K562 (cell line): Measurements from ENCODE around the gene SPECC1L. TPM values are rescaled to one million over a fixed set of nuclear protein-coding genes. Genes with fewer than 3 reads are reported as not detected.
A peak's percentile ranks its signal among the peaks of the same experiment; 100 is the strongest.

ENCODE experiments used
- CBX2 ChIP-seq: fragments of 200-600 bp; sonication (generic); IDR thresholded peaks from one replicate; pipeline ENCODE4 v1.6.1; 2012; ENCODE audit warnings: mild to moderate bottlenecking, low read length, inconsistent platforms; ENCODE audit not compliant: insufficient read depth, poor library complexity, severe bottlenecking
- EWSR1 ChIP-seq: fragments of 450-650 bp; IDR thresholded peaks from 2 replicates; pipeline ENCODE4 v1.6.1; 2018; ENCODE audit warnings: borderline replicate concordance, mild to moderate bottlenecking, low read depth, moderate library complexity; ENCODE audit not compliant: partially characterized antibody
- HMG20B ChIP-seq: fragments of 250-450 bp; sonication (Bioruptor Pico); IDR thresholded peaks from 2 replicates; pipeline ENCODE4 v1.5.0; 2021; ENCODE audit warnings: mild to moderate bottlenecking
- KAT8 ChIP-seq: fragments of 450-650 bp; IDR thresholded peaks from 2 replicates; pipeline ENCODE4 v1.6.1; 2016; ENCODE audit warnings: low read depth, mild to moderate bottlenecking
- KLF1 ChIP-seq: fragments of 450-650 bp; IDR thresholded peaks from 2 replicates; pipeline ENCODE4 v1.6.1; 2016; ENCODE audit warnings: missing genetic modification characterization, missing compliant biosample characterization
- MAFF ChIP-seq: IDR thresholded peaks from 2 replicates; pipeline ENCODE4 v1.6.1; 2012; ENCODE audit warnings: low read length, improper control_type of control experiment
- MTF1 ChIP-seq: fragments of 250-450 bp; sonication (Bioruptor Pico); IDR thresholded peaks from 2 replicates; pipeline ENCODE4 v1.9.0; 2021; ENCODE audit warnings: moderate library complexity, mild to moderate bottlenecking, inconsistent platforms, borderline replicate concordance
- SRSF3 ChIP-seq: fragments of 200-400 bp; formaldehyde crosslinking; IDR thresholded peaks from 2 replicates; pipeline ENCODE4 v1.6.1; 2016; ENCODE audit warnings: mild to moderate bottlenecking, low read length, moderate library complexity; ENCODE audit not compliant: insufficient read depth
- polyA plus RNA-seq, 8 experiments: library from polyadenylated mRNA; depleted of rRNA in 4 of 8; stranded (reverse) in 5 of 8; unstranded in 3 of 8; fragments of >200 nt; fragmentation: Nextera tagmentation in 2 of 8; fragmentation: Illumina TruSeq in 1 of 8; extraction: Ambion mirVana in 2 of 8; extraction: Trizol in 1 of 8; gene quantifications; 2 replicates each; pipeline versions ENCODE4 v1.2.1 to v1.2.3, GENCODE V29; 2011 to 2014; ENCODE audit warnings: inconsistent platforms in 1 of 8, missing spikeins in 1 of 8
- total RNA-seq, 7 experiments: library from RNA; depleted of rRNA in 6 of 7; stranded (reverse); fragments of >200 nt in 6 of 7; fragmentation: Illumina TruSeq in 2 of 7; extraction: Trizol in 2 of 7; gene quantifications; 2 replicates each; pipeline versions ENCODE4 v1.2.1 to v1.2.3, GENCODE V29; 2011 to 2021; ENCODE audit warnings: low replicate concordance in 1 of 7
- TF ChIP-seq, protein P1 (sequence below): fragments of 250-450 bp; sonication (Bioruptor Pico); IDR thresholded peaks from 2 replicates; pipeline ENCODE4 v1.4.0; 2020; ENCODE audit warnings: borderline replicate concordance
- TF ChIP-seq, protein P2 (sequence below): sonication (generic); formaldehyde crosslinking; IDR thresholded peaks from 2 replicates; pipeline ENCODE4 v1.8.0; 2022; ENCODE audit warnings: mild to moderate bottlenecking, missing genetic modification reagents, borderline replicate concordance
- TF ChIP-seq, protein P3 (sequence below), 2 experiments: fragments of 450-650 bp; formaldehyde crosslinking in 1 of 2; IDR thresholded peaks; 2 replicates each; pipeline versions ENCODE4 v1.4.0 to v1.6.1; 2014 to 2020; ENCODE audit warnings: mild to moderate bottlenecking in 2 of 2, borderline replicate concordance in 1 of 2, low read depth in 1 of 2
- TF ChIP-seq, protein P4 (sequence below), 3 experiments: IDR thresholded peaks in 2 of 3; conservative IDR thresholded peaks in 1 of 3; 2 replicates each; pipeline ENCODE4 v1.5.1; 2011 to 2012; ENCODE audit warnings: low read length in 3 of 3, mild to moderate bottlenecking in 3 of 3, control low read depth in 2 of 3, improper control_type of control experiment in 1 of 3, inconsistent platforms in 1 of 3, low read depth in 1 of 3, mixed read lengths in 1 of 3, moderate library complexity in 1 of 3; ENCODE audit not compliant: insufficient read depth in 2 of 3

SPECC1L gene
- total and polyA plus RNA-seq, 9 of the 15 experiments (the other 6 are each of a cell fraction or from before 2014, with no cell fraction given), result 1.4 to 27.9 (median 14.5) TPM

DNA sequence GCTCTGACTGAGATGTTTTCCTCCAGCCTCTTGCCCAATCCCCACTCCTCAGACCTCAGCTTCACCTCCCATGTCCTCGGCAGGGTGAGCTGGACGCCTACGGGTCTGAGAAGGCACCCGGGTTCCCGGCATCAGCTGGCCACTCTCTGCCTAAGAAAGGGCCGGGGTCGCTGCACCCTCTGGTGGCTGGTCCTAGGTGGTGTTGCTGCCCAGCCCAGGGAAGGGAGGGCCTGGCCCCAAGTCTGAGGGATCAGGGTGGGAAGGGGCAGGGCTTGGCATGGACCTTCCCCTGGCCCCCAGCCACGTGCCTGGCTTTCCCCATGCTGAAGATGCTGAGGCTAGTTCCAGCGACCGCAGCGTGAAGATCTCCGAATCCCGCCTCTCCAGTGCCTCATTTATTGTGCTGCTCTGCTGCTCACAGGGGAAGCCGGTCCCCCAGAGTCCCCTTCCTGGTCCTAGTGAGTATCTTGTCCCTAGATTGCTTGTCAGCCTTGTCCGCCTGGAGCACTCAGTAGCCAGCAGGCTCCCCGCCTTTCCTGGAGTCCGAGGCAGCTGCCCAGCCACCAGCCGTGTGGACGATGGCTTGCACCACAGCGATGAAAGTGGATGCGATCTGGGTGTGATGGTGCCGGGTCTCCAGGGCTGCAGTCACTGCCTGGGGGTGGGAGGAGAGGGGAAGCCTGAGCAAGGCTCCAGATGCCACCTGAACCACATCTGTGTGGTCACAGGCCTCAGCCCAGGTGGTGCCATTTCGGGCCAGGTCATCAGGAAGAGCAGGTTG, 22.9 kb upstream of the SPECC1L start (continued):
- TF ChIP-seq EWSR1 (no peak), KLF1 (no peak), CBX2 (no peak), MAFF (no peak), KAT8 (no peak), HMG20B (CRISPR knock-in tag) (no peak), MTF1 (no peak), SRSF3 (no peak)
- TF ChIP-seq, protein P1, sequence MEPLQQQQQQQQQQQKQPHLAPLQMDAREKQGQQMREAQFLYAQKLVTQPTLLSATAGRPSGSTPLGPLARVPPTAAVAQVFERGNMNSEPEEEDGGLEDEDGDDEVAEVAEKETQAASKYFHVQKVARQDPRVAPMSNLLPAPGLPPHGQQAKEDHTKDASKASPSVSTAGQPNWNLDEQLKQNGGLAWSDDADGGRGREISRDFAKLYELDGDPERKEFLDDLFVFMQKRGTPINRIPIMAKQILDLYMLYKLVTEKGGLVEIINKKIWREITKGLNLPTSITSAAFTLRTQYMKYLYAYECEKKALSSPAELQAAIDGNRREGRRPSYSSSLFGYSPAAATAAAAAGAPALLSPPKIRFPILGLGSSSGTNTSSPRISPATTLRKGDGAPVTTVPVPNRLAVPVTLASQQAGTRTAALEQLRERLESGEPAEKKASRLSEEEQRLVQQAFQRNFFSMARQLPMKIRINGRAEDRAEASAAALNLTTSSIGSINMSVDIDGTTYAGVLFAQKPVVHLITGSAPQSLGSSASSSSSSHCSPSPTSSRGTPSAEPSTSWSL (CRISPR knock-in tag), result no peak
- TF ChIP-seq, protein P2, sequence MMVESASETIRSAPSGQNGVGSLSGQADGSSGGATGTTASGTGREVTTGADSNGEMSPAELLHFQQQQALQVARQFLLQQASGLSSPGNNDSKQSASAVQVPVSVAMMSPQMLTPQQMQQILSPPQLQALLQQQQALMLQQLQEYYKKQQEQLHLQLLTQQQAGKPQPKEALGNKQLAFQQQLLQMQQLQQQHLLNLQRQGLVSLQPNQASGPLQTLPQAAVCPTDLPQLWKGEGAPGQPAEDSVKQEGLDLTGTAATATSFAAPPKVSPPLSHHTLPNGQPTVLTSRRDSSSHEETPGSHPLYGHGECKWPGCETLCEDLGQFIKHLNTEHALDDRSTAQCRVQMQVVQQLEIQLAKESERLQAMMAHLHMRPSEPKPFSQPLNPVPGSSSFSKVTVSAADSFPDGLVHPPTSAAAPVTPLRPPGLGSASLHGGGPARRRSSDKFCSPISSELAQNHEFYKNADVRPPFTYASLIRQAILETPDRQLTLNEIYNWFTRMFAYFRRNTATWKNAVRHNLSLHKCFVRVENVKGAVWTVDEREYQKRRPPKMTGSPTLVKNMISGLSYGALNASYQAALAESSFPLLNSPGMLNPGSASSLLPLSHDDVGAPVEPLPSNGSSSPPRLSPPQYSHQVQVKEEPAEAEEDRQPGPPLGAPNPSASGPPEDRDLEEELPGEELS, result no peak
- TF ChIP-seq, protein P3, sequence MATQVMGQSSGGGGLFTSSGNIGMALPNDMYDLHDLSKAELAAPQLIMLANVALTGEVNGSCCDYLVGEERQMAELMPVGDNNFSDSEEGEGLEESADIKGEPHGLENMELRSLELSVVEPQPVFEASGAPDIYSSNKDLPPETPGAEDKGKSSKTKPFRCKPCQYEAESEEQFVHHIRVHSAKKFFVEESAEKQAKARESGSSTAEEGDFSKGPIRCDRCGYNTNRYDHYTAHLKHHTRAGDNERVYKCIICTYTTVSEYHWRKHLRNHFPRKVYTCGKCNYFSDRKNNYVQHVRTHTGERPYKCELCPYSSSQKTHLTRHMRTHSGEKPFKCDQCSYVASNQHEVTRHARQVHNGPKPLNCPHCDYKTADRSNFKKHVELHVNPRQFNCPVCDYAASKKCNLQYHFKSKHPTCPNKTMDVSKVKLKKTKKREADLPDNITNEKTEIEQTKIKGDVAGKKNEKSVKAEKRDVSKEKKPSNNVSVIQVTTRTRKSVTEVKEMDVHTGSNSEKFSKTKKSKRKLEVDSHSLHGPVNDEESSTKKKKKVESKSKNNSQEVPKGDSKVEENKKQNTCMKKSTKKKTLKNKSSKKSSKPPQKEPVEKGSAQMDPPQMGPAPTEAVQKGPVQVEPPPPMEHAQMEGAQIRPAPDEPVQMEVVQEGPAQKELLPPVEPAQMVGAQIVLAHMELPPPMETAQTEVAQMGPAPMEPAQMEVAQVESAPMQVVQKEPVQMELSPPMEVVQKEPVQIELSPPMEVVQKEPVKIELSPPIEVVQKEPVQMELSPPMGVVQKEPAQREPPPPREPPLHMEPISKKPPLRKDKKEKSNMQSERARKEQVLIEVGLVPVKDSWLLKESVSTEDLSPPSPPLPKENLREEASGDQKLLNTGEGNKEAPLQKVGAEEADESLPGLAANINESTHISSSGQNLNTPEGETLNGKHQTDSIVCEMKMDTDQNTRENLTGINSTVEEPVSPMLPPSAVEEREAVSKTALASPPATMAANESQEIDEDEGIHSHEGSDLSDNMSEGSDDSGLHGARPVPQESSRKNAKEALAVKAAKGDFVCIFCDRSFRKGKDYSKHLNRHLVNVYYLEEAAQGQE (IDR thresholded peaks at IDR 0.05; ENCODE audit: borderline replicate concordance), result peak; percentile 69; the same call in 1 of the 2 replicates
- TF ChIP-seq, protein P3 (CRISPR knock-in tag; IDR thresholded peaks at IDR 0.05; ENCODE audit: low read depth), result no peak
- TF ChIP-seq, protein P4, sequence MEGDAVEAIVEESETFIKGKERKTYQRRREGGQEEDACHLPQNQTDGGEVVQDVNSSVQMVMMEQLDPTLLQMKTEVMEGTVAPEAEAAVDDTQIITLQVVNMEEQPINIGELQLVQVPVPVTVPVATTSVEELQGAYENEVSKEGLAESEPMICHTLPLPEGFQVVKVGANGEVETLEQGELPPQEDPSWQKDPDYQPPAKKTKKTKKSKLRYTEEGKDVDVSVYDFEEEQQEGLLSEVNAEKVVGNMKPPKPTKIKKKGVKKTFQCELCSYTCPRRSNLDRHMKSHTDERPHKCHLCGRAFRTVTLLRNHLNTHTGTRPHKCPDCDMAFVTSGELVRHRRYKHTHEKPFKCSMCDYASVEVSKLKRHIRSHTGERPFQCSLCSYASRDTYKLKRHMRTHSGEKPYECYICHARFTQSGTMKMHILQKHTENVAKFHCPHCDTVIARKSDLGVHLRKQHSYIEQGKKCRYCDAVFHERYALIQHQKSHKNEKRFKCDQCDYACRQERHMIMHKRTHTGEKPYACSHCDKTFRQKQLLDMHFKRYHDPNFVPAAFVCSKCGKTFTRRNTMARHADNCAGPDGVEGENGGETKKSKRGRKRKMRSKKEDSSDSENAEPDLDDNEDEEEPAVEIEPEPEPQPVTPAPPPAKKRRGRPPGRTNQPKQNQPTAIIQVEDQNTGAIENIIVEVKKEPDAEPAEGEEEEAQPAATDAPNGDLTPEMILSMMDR (IDR thresholded peaks at IDR 0.05 in 2 of 3, conservative IDR thresholded peaks at IDR 0.05 in 1 of 3; ENCODE audit: insufficient read depth in 2 of 3, low read depth in 1 of 3, low read length in 3 of 3), result peak; percentile 71 to 80 (median 72)
